ENCODE results near the gene ATXN2.

- TF ChIP-seq POLR2AphosphoS5 (IDR thresholded peaks at IDR 0.05): no peak
- no peak for TF ChIP-seq CTCF (IDR thresholded peaks at IDR 0.05)
Measured at GRCh38 chr12:111586986-111587385, 12.1 kb downstream of the ATXN2 start.

All from breast epithelium (tissue), 3 donors.